PC-3 (cell line): ENCODE data around the gene WDR91. TPM values are rescaled to one million over a fixed set of nuclear protein-coding genes. Genes with fewer than 3 reads are reported as not detected.

Source experiments
- ATAC-seq: fragments of 200-7000 bp; cut with Tn5 transposase; 2 replicates; pipeline ENCODE4 v1.9.1; 2020; ENCODE audit warnings: mild to moderate bottlenecking, moderate library complexity
- BruUV-seq: library from RNA; stranded (reverse); fragments of 400-500 nt; replicated peaks from 2 replicates; lab custom pipeline; 2021; lab: Mats Ljungman, UMichigan
- CTCF ChIA-PET: fragments of 300-600 bp; sonication (Branson Sonifier 250); formaldehyde crosslinking; loops from one replicate; lab custom pipeline; 2022; ENCODE audit warnings: antibody characterized with exemption; lab: Charles Lee
- POLR2A ChIA-PET: fragments of 300-600 bp; sonication (Branson Sonifier 250); formaldehyde crosslinking; loops from one replicate; lab custom pipeline; 2022; ENCODE audit warnings: antibody characterized with exemption; ENCODE audit not compliant: unreplicated experiment; lab: Charles Lee
- DNase-seq: peaks from one replicate; pipeline ENCODE4 v3.0.0-alpha.2; 2015
- H2AFZ ChIP-seq: fragments of 300-600 bp; sonication (generic); 2 replicates; pipeline ENCODE4 v1.6.0; 2016; ENCODE audit warnings: antibody characterized with exemption, low read length
- H3F3A ChIP-seq: fragments of 300-600 bp; sonication (generic); one replicate; pipeline ENCODE4 v1.6.0; 2017; ENCODE audit warnings: antibody characterized with exemption, low read length, control low read depth, mild to moderate bottlenecking; ENCODE audit not compliant: unreplicated experiment
- H3K27ac ChIP-seq: fragments of 300-600 bp; sonication (generic); 2 replicates; pipeline ENCODE4 v1.5.1; 2016; ENCODE audit warnings: mild to moderate bottlenecking, low read length
- H3K27me3 ChIP-seq: fragments of 300-600 bp; sonication (generic); 2 replicates; pipeline ENCODE4 v1.6.1; 2016; ENCODE audit warnings: low read length, mixed read lengths
- H3K36me3 ChIP-seq: fragments of 300-600 bp; sonication (generic); 2 replicates; pipeline ENCODE4 v1.6.1; 2016; ENCODE audit warnings: low read depth, mixed run types, low read length, mixed read lengths
- H3K4me1 ChIP-seq: fragments of 300-600 bp; sonication (generic); 2 replicates; pipeline ENCODE4 v1.5.1; 2016; ENCODE audit warnings: low read length; ENCODE audit not compliant: insufficient read depth
- H3K4me2 ChIP-seq: fragments of 300-600 bp; sonication (generic); 2 replicates; pipeline ENCODE4 v1.6.0; 2016; ENCODE audit warnings: low read length
- H3K4me3 ChIP-seq: fragments of 300-600 bp; sonication (generic); 2 replicates; pipeline ENCODE4 v1.5.1; 2016; ENCODE audit warnings: mild to moderate bottlenecking, low read length, mixed read lengths
- H3K79me2 ChIP-seq: fragments of 300-600 bp; sonication (generic); 2 replicates; pipeline ENCODE4 v1.6.1; 2017; ENCODE audit warnings: low read length, mixed read lengths
- H3K9ac ChIP-seq: fragments of 300-600 bp; sonication (generic); 2 replicates; pipeline ENCODE4 v1.6.0; 2016; ENCODE audit warnings: mild to moderate bottlenecking, low read length
- H3K9me2 ChIP-seq: fragments of 300-600 bp; sonication (generic); replicated peaks from 2 replicates; pipeline ENCODE4 v1.6.1; 2016; ENCODE audit warnings: mixed run types, low read length, mixed read lengths
- H3K9me3 ChIP-seq: fragments of 300-600 bp; sonication (generic); 2 replicates; pipeline ENCODE4 v1.6.1; 2016; ENCODE audit warnings: low read length, mixed read lengths
- H4K20me1 ChIP-seq: fragments of 300-600 bp; sonication (generic); 2 replicates; pipeline ENCODE4 v1.6.1; 2016; ENCODE audit warnings: low read length, mixed read lengths
- EZH2 ChIP-seq: fragments of 300-600 bp; sonication (generic); IDR thresholded peaks from one replicate; pipeline ENCODE4 v1.6.1; 2017; ENCODE audit warnings: antibody characterized with exemption, mild to moderate bottlenecking, low read length; ENCODE audit not compliant: unreplicated experiment
- EZH2phosphoT487 ChIP-seq: fragments of 300-600 bp; sonication (generic); IDR thresholded peaks from 2 replicates; pipeline ENCODE4 v1.6.1; 2018; ENCODE audit warnings: mild to moderate bottlenecking, antibody characterized with exemption, low read length, borderline replicate concordance
- intact Hi-C: fragments of 100-400 bp; cut with micrococcal nuclease; formaldehyde crosslinking; loops from 2 replicates; pipeline ENCODE4 v1.9.0; 2023
- total RNA-seq: library from RNA; depleted of rRNA; stranded (reverse); fragments of >200 nt; gene quantifications from 2 replicates; pipeline ENCODE4 v1.2.3, GENCODE V29; 2014
- TF ChIP-seq, protein P1 (sequence below): fragments of 300-600 bp; sonication (generic); conservative IDR thresholded peaks from 2 replicates; pipeline ENCODE4 v1.5.1; 2017; ENCODE audit warnings: antibody characterized with exemption, low read depth, mild to moderate bottlenecking, low read length

Gene WDR91
- total RNA-seq, 1 experiment from 2014 or later: 12.3 TPM

DNA sequence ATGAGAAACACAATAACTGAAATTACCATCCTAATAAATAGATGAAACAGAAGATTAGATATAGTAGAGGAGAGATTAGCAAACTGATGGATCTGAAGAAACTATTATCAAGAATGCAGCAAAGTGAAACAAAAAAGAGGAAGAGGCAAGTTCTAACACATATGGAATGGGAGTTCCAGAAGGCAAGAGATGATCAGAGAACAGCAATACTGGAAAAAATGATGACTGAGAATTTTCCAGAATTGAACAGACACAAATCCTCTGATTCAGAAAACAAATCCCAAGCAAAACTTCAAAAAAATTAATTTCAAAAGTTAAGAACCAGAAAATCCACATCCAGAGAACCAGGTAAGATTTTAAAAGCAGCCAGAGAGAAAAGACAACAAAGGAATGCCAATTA, 20.6 kb downstream of the WDR91 start:
- H3K4me2 ChIP-seq: no peak overlapping the region
- H4K20me1 ChIP-seq: no peaks in the 10 kb centered on the region

DNA sequence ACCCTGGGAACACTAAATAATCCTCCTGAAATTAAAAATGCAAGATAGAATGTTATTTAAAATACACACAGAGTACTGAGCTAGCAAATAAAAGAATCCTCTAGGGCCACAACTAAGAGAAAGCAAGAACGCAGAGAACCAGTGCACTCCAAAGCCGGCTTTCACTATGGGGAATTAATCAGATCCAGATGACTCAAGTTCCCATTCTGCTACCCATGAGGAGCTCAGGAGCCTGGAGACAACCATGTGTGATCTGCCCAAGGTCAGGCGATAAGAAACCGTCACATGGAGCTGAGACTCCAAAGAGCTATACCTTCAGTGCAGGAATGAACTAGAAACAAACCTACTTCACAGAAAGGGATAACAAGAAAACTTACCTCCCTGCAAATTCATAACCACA, 21.4 kb downstream of the WDR91 start:
- Histone ChIP-seq H3K4me2 (no peak overlapping the region), H3K9me3 (no peaks in the 10 kb centered on the region), H4K20me1 (no peaks in the 10 kb centered on the region), H3K9ac (no peak overlapping the region), H3K9me2 (no peaks in the 10 kb centered on the region), H3K4me3 (no peak overlapping the region), H3K27me3 (no peaks in the 10 kb centered on the region), H2AFZ (no peak overlapping the region), H3F3A (no peaks in the 10 kb centered on the region), H3K36me3 (no peaks in the 10 kb centered on the region), H3K79me2 (no peaks in the 10 kb centered on the region), H3K4me1 (no peaks in the 10 kb centered on the region), H3K27ac (no peak overlapping the region)
- no TSS peak for BruUV-seq
- ChIA-PET CTCF (no interaction called here), POLR2A (no interaction called here)
- intact Hi-C loops: no loop called here
- ATAC-seq (no peak), DNase-seq (no peak)
- TF ChIP-seq, protein P1, sequence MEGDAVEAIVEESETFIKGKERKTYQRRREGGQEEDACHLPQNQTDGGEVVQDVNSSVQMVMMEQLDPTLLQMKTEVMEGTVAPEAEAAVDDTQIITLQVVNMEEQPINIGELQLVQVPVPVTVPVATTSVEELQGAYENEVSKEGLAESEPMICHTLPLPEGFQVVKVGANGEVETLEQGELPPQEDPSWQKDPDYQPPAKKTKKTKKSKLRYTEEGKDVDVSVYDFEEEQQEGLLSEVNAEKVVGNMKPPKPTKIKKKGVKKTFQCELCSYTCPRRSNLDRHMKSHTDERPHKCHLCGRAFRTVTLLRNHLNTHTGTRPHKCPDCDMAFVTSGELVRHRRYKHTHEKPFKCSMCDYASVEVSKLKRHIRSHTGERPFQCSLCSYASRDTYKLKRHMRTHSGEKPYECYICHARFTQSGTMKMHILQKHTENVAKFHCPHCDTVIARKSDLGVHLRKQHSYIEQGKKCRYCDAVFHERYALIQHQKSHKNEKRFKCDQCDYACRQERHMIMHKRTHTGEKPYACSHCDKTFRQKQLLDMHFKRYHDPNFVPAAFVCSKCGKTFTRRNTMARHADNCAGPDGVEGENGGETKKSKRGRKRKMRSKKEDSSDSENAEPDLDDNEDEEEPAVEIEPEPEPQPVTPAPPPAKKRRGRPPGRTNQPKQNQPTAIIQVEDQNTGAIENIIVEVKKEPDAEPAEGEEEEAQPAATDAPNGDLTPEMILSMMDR: no peak
- no peak for TF ChIP-seq EZH2phosphoT487
- no peak for TF ChIP-seq EZH2

More for the DNA sequence above, 20.6 kb downstream of the WDR91 start:
- no peaks in the 10 kb centered on the region for H3K9me3 ChIP-seq
- no peaks in the 10 kb centered on the region for H3K79me2 ChIP-seq
- ChIA-PET CTCF (no interaction called here), POLR2A (no interaction called here)
- H3K27ac ChIP-seq: no peak overlapping the region
- no peak overlapping the region for H2AFZ ChIP-seq
- no TSS peak for BruUV-seq
- H3K4me3 ChIP-seq: no peak overlapping the region
- DNase-seq: no peak
- no peaks in the 10 kb centered on the region for H3K9me2 ChIP-seq
- intact Hi-C loops: no loop called here
- H3F3A ChIP-seq: no peaks in the 10 kb centered on the region
- ATAC-seq: no peak
- H3K4me1 ChIP-seq: no peaks in the 10 kb centered on the region
- H3K9ac ChIP-seq: no peak overlapping the region
- no peaks in the 10 kb centered on the region for H3K36me3 ChIP-seq
- H3K27me3 ChIP-seq: no peaks in the 10 kb centered on the region
- TF ChIP-seq, protein P1: no peak
- TF ChIP-seq EZH2 (no peak), EZH2phosphoT487 (no peak)

DNA sequence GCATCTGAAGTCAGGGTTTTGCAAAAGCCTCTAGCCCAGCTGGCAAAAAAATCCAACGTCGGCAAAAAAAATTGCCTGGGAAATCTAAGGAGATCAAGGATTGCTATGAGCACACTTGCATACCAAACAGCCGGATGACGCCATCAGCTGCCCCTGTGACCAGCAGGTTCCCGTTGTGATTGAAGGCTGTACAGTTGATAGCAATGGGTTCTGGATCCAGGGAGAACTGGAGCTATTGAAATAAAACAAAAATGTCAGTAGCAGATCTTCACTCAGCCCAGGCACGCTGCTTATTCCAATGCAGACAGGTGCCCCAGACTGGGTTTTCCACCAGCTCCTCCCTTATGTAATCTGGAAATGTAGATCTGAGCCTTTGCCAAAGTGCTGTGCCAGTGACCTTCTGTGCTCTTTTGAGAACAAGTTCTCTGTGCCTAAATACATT, 22.1 kb downstream of the WDR91 start:
- Histone ChIP-seq H4K20me1 (no peaks in the 10 kb centered on the region), H3K27me3 (no peaks in the 10 kb centered on the region), H3K4me1 (no peaks in the 10 kb centered on the region), H2AFZ (no peak overlapping the region), H3K4me2 (no peak overlapping the region), H3K9me2 (no peaks in the 10 kb centered on the region), H3K27ac (no peak overlapping the region), H3K9me3 (no peaks in the 10 kb centered on the region), H3K79me2 (no peaks in the 10 kb centered on the region), H3F3A (no peaks in the 10 kb centered on the region), H3K4me3 (no peak overlapping the region), H3K36me3 (no peaks in the 10 kb centered on the region; the same call in 1 of the 2 replicates), H3K9ac (no peak overlapping the region)
- TF ChIP-seq EZH2 (no peak), EZH2phosphoT487 (no peak)
- TF ChIP-seq, protein P1: no peak
- ChIA-PET POLR2A (no interaction called here), CTCF (no interaction called here)
- DNase-seq (no peak), ATAC-seq (no peak)
- no TSS peak for BruUV-seq
- intact Hi-C loops: no loop called here
